ENCODE measurements around the gene MYOM1.

DNA sequence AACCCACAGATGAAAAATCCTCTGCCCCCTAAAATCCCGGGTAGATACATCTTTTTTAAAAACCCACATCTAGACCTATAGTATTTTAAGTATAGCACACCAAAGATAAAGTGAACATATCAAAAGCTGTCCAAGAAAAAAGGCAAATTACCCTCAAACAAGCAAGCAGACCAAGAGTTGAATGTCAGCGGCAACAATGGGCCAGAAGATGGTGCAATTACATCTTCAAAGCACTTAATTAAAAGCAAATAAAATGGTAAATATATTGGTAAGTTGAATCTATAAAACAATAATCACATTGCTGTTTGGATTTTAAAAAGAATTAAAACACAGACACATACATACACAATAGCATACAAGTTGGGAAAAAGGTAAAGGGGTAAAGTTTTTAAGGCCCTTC is 98.5 kb downstream of the MYOM1 start:
- TF ChIP-seq CTCF (IDR thresholded peaks at IDR 0.05; ENCODE audit: extremely low read depth in 1 of 2, insufficient read depth in 1 of 2, low read depth in 1 of 2, low read length in 2 of 2) = no peak
- TF ChIP-seq JUN (IDR thresholded peaks at IDR 0.05; ENCODE audit: borderline replicate concordance, insufficient read depth, insufficient read length, low read depth) = no peak
- TF ChIP-seq EZH2 (IDR thresholded peaks at IDR 0.05; ENCODE audit: borderline replicate concordance, low read depth, low read length, severe bottlenecking) = no peak
- TF ChIP-seq POLR2A (IDR thresholded peaks at IDR 0.05; ENCODE audit: low read depth, low read length) = no peak
- no peak for TF ChIP-seq MYC (IDR thresholded peaks at IDR 0.05; ENCODE audit: low read depth, low read length)
- TF ChIP-seq POLR2AphosphoS5 (IDR thresholded peaks at IDR 0.05; ENCODE audit: insufficient read depth, low read depth, low read length) = no peak
